Measurements from ENCODE around the gene HS2ST1. TPM values are rescaled to one million over a fixed set of nuclear protein-coding genes. Genes with fewer than 3 reads are reported as not detected.

Gene HS2ST1
- total RNA-seq, 1 experiment from 2014 or later: 17.6 TPM

GRCh38 chr1:87136607-87137341 lies 222.3 kb downstream of the HS2ST1 start:
- DNase-seq (ENCODE audit: low spot score): no peak

DNA sequence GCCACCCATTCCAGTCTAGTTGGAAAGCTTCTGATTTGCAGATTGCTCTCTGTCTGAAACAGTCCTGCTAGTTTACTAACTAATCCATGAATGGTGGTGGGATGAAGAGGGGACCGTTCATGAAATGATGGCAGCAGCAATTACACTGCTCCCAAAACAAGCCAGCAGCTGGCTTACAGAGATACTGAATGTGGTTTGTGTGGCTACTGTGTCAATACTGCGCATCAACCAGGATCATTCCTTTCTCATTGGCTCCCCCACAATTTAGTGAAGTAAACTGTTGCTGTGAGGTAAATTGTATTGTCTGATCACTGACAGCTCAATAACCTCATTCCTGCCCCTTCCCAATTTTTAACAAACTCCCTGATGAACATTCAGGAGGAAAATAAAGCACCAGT lies 222.9 kb downstream of the HS2ST1 start:
- no peak for DNase-seq (ENCODE audit: low spot score)

- DNase-seq (ENCODE audit: low spot score): no peak
Measured at GRCh38 chr1:87140831-87141540, 226.6 kb downstream of the HS2ST1 start.

DNA sequence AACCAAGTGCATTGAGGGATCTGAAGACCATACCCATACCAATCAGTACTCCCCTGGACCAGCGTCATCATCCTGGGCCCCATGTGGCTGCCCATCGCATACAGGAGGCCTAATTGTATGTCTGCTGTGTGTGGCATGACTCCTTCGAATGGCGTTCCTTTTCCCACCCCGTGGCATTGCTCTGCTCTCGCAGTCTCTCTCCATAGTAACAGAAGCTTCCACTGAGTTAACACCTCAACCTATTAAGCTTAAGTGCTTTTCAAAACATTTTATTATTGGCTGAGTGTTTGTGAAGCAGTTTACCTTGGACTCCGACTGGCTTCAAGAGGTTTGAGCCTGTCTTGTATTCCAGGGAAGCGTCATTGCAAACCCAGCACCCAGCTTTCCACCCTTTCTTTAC lies 227.1 kb downstream of the HS2ST1 start:
- DNase-seq (ENCODE audit: low spot score): no peak

GRCh38 chr1:87143413-87144135 lies 229.1 kb downstream of the HS2ST1 start:
- no peak for DNase-seq (ENCODE audit: low spot score)

DNA sequence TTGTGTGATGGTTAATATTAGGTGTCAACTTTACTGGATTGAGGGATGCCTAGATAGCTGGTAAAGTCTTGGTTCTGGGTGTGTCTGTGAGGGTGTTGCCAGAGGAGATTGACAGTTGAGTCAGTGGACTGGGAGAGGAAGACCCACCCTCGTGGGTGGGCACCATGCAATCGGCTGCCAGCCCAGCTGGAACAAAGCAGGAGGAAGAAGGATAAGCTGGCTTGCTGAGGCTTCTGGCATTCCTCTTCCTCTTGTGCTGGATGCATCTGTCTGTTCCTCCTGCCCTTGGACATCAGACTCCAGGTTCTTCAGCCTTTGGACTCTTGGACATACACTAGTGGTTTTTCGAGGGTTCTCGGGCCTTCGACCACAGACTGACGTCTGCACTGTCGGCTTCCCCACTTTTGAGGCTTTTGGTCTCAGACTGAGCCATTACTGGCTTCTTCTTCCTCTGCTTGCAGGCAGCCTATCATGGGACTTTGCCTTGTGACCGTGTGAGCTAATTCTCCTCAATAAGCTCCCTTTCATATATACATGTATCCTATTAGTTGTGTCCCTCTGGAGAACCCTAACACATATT lies 230.0 kb downstream of the HS2ST1 start:
- DNase-seq (ENCODE audit: low spot score): no peak

- no peak for DNase-seq (ENCODE audit: low spot score)
Measured at GRCh38 chr1:87144981-87145380, 230.5 kb downstream of the HS2ST1 start.

GRCh38 chr1:87146538-87146937 lies 232.1 kb downstream of the HS2ST1 start:
- no peak for DNase-seq (ENCODE audit: low spot score)

DNA sequence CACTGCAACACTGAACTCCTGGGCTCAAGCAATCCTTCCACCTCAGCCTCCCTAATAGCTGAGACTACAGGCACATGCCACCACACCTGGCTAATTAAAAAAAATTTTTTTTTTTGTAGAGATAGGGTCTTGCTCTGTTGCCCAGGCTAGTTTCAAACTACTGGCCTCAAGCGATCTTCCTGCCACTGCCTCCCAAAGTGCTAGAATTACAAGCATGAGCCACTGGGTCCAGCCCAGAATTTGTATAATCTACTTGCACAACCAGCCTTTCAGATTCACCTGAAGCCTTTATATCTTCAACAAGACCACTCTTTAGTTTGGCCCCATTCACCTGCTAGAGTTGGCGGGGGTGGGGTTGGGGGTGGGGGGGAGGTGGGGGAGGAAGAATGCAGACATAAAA lies 232.6 kb downstream of the HS2ST1 start:
- DNase-seq (ENCODE audit: low spot score): no peak

- DNase-seq (ENCODE audit: low spot score): no peak
Measured at GRCh38 chr1:87147851-87148250, 233.4 kb downstream of the HS2ST1 start.

GRCh38 chr1:87148661-87149060 lies 234.2 kb downstream of the HS2ST1 start:
- DNase-seq (ENCODE audit: low spot score): no peak

- DNase-seq (ENCODE audit: low spot score): no peak
Measured at GRCh38 chr1:87149241-87150041, 235.0 kb downstream of the HS2ST1 start.

GRCh38 chr1:87150143-87150542 lies 235.7 kb downstream of the HS2ST1 start:
- DNase-seq (ENCODE audit: low spot score): no peak

GRCh38 chr1:87151500-87152421 lies 237.3 kb downstream of the HS2ST1 start:
- no peak for DNase-seq (ENCODE audit: low spot score)

- no peak for DNase-seq (ENCODE audit: low spot score)
Measured at GRCh38 chr1:87154384-87154783, 239.9 kb downstream of the HS2ST1 start.

GRCh38 chr1:87155170-87155569 lies 240.7 kb downstream of the HS2ST1 start:
- no peak for DNase-seq (ENCODE audit: low spot score)

DNA sequence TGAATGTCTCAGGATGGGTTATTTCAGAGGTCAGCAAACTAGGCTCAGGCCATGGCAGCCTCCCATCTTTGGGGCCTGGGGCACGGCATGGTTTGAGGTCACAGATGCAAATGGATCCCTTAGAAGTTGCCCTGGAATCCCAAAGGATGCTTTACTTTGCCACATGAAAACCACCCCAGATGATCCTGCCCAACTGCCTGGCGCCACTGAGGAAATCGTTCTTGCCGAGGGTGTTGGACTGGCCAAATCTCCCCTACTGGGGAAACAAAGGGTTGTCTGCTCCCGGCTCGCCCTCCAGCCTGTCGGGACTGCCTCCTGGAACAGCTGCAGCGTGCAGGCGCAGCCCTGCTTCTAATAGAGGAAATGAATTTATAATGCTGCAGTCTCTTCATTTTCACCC lies 241.2 kb downstream of the HS2ST1 start:
- DNase-seq (ENCODE audit: low spot score): no peak

GRCh38 chr1:87156124-87156523 lies 241.7 kb downstream of the HS2ST1 start:
- DNase-seq (ENCODE audit: low spot score): no peak

DNA sequence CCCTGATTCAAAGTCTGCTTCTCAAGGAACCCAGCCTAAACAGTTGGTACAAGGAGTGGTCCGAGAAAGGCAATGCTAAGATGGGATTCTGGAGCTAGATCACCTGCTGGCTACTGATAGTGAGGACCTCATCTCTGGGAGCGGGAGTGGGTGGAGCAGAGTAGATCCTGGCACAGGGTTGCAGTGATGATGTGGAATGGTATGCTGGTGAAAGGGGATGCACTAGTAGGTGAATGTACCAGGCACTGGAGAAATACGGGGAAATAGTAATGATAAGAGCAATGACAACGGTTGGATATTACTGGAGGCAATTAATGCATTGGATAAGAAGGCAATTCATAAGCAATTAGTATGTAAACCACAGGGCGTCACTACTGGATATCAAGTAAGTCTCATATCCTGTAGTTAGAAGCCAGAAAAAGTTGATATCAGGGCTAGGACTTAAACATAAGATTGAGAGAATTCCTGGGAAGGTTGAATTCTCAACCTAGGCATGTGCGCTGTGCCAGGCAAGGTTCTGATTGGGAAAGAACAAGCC lies 245.0 kb downstream of the HS2ST1 start:
- no peak for DNase-seq (ENCODE audit: low spot score)
